ENCODE data around the gene TPRX1.

The TPRX1 gene

GRCh38 chr19:47754206-47755064 lies 49.9 kb downstream of the TPRX1 start:
- Histone ChIP-seq H3K27me3 (replicated peaks; ENCODE audit: control insufficient read depth, insufficient read depth, low read length, poor library complexity, severe bottlenecking) (no peaks in the 10 kb centered on the region), H3K9me3 (ENCODE audit: control insufficient read depth, low read length) (no peaks in the 10 kb centered on the region), H3K4me1 (ENCODE audit: control insufficient read depth, insufficient read depth, low read length, poor library complexity, severe bottlenecking) (no peaks in the 10 kb centered on the region), H3K4me3 (ENCODE audit: insufficient read depth, low read depth, low read length, poor library complexity, severe bottlenecking) (no peak overlapping the region), H3K36me3 (ENCODE audit: control insufficient read depth, insufficient read depth, low read length) (peaks cover 90% of the 10 kb centered on the region), H3K27ac (ENCODE audit: insufficient read depth, low read length, poor library complexity, severe bottlenecking) (no peak overlapping the region)
- DNase-seq, result no peak

GRCh38 chr19:47752440-47753211 lies 51.7 kb downstream of the TPRX1 start:
- H3K36me3 ChIP-seq (ENCODE audit: control insufficient read depth, insufficient read depth, low read length), result peaks cover 94% of the 10 kb centered on the region
- H3K9me3 ChIP-seq (ENCODE audit: control insufficient read depth, low read length), result no peaks in the 10 kb centered on the region
- DNase-seq, result no peak
- H3K4me3 ChIP-seq (ENCODE audit: insufficient read depth, low read depth, low read length, poor library complexity, severe bottlenecking), result no peak overlapping the region
- no peaks in the 10 kb centered on the region for H3K27me3 ChIP-seq (replicated peaks; ENCODE audit: control insufficient read depth, insufficient read depth, low read length, poor library complexity, severe bottlenecking)
- no peaks in the 10 kb centered on the region for H3K4me1 ChIP-seq (ENCODE audit: control insufficient read depth, insufficient read depth, low read length, poor library complexity, severe bottlenecking)
- no peak overlapping the region for H3K27ac ChIP-seq (ENCODE audit: insufficient read depth, low read length, poor library complexity, severe bottlenecking)

All from effector memory CD4-positive, alpha-beta T cell (primary cell).